PC-9 (cell line): ENCODE data around the gene CDH24.
"Not testable (repeated sequence)": the region's sequence is repeated elsewhere in the genome, so short reads cannot be mapped to it uniquely, and the experiment has no call there.

Experiments used
- CTCF ChIP-seq: fragments of 200-600 bp; sonication (generic); conservative IDR thresholded peaks from 2 replicates; pipeline ENCODE4 v1.6.1; 2017; ENCODE audit warnings: mixed run types, antibody characterized with exemption, mild to moderate bottlenecking, moderate library complexity
- EZH2 ChIP-seq: fragments of 200-600 bp; sonication (generic); IDR thresholded peaks from 2 replicates; pipeline ENCODE4 v1.8.0; 2017; ENCODE audit warnings: antibody characterized with exemption, low read depth

GRCh38 chr14:23013749-23014054, 43.6 kb downstream of the CDH24 start:
- TF ChIP-seq CTCF, EZH2: not testable (repeated sequence)
